ENCODE data around the gene SMIM8.

Gene SMIM8

DNA sequence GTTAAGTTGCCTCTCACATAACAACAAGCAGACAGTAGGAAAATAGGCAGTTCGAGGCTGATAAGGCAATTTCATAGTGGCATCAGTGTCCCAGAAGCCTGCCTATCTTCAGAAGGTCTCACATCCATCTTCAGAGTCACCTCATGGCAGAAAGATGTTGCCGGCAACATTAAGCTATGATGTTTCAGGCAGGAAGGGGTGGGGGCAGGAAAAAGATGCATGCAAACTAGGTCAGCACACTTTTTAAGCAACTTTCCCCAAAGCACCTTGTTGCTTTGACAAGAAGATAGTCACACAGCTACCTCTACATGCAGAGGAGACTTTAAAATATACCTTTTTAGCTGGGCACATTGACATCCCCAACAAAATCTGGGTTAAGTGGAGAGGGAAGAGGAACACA lies 43.2 kb upstream of the SMIM8 start:
- no peak overlapping the region for H3K27ac ChIP-seq (ENCODE audit: poor library complexity, severe bottlenecking)
- no peak for DNase-seq (ENCODE audit: low spot score)
- no peaks in the 10 kb centered on the region for H3K36me3 ChIP-seq (ENCODE audit: low read depth)
- H3K4me3 ChIP-seq (ENCODE audit: severe bottlenecking), result no peak overlapping the region
- H3K27me3 ChIP-seq (ENCODE audit: insufficient read depth, poor library complexity, severe bottlenecking), result no peaks in the 10 kb centered on the region
- H3K4me1 ChIP-seq (ENCODE audit: insufficient read depth, poor library complexity, severe bottlenecking), result no peaks in the 10 kb centered on the region
- no peaks in the 10 kb centered on the region for H3K9me3 ChIP-seq (ENCODE audit: severe bottlenecking)
- ATAC-seq (ENCODE audit: low read depth), result no peak
- TF ChIP-seq, protein P1, sequence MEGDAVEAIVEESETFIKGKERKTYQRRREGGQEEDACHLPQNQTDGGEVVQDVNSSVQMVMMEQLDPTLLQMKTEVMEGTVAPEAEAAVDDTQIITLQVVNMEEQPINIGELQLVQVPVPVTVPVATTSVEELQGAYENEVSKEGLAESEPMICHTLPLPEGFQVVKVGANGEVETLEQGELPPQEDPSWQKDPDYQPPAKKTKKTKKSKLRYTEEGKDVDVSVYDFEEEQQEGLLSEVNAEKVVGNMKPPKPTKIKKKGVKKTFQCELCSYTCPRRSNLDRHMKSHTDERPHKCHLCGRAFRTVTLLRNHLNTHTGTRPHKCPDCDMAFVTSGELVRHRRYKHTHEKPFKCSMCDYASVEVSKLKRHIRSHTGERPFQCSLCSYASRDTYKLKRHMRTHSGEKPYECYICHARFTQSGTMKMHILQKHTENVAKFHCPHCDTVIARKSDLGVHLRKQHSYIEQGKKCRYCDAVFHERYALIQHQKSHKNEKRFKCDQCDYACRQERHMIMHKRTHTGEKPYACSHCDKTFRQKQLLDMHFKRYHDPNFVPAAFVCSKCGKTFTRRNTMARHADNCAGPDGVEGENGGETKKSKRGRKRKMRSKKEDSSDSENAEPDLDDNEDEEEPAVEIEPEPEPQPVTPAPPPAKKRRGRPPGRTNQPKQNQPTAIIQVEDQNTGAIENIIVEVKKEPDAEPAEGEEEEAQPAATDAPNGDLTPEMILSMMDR (IDR thresholded peaks at IDR 0.05; ENCODE audit: poor library complexity, severe bottlenecking), result no peak

DNA sequence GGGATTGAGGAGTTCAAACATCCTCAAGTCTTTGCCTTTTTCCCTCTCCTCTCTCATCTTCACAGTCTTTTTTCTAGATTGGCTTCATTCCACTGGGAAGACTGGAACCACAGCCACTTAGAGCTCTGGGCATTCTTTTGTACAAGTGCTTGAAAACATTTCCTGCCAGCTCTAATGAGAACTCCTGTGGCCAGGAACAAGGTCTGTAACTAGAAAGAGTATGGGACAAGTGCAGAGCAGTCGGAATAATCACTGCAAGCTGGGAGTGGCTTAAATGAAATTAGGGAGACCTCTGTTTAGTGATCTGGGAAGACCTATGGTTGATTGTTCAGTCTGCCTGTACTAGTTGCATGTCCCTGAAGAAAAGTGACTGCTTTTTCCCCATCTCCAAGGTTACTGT lies 41.0 kb upstream of the SMIM8 start:
- no peak for ATAC-seq (ENCODE audit: low read depth)
- no peak for DNase-seq (ENCODE audit: low spot score)
- Histone ChIP-seq H3K4me1 (ENCODE audit: insufficient read depth, poor library complexity, severe bottlenecking) (no peaks in the 10 kb centered on the region), H3K27ac (ENCODE audit: poor library complexity, severe bottlenecking) (no peak overlapping the region), H3K27me3 (ENCODE audit: insufficient read depth, poor library complexity, severe bottlenecking) (no peaks in the 10 kb centered on the region), H3K36me3 (ENCODE audit: low read depth) (no peaks in the 10 kb centered on the region), H3K4me3 (ENCODE audit: severe bottlenecking) (no peak overlapping the region), H3K9me3 (ENCODE audit: severe bottlenecking) (no peaks in the 10 kb centered on the region)
- TF ChIP-seq, protein P1 (IDR thresholded peaks at IDR 0.05; ENCODE audit: poor library complexity, severe bottlenecking), result no peak

DNA sequence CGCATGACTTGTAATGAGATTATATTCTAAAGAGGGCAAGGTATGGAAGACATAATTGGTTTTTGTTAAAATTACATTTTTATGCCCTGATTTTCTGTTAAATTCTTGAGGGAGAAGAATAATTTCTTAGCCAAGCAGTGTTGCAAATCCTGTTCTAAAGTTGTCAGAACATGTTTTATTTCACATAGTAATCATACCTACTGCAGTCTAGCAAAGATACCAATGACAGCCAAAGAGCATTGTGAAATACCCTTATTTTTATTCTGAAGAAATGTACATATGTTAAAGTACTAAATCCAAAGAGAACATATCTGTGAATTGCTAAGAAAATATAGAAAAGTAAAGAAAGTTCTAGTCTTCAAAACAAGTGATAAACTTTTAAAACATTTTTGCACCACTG lies 39.6 kb upstream of the SMIM8 start:
- ATAC-seq (ENCODE audit: low read depth) (no peak), DNase-seq (ENCODE audit: low spot score) (no peak)
- TF ChIP-seq, protein P1 (IDR thresholded peaks at IDR 0.05; ENCODE audit: poor library complexity, severe bottlenecking), result no peak
- Histone ChIP-seq H3K4me1 (ENCODE audit: insufficient read depth, poor library complexity, severe bottlenecking) (no peaks in the 10 kb centered on the region), H3K27me3 (ENCODE audit: insufficient read depth, poor library complexity, severe bottlenecking) (no peaks in the 10 kb centered on the region), H3K36me3 (ENCODE audit: low read depth) (no peaks in the 10 kb centered on the region), H3K9me3 (ENCODE audit: severe bottlenecking) (no peaks in the 10 kb centered on the region), H3K27ac (ENCODE audit: poor library complexity, severe bottlenecking) (no peak overlapping the region), H3K4me3 (ENCODE audit: severe bottlenecking) (no peak overlapping the region)

DNA sequence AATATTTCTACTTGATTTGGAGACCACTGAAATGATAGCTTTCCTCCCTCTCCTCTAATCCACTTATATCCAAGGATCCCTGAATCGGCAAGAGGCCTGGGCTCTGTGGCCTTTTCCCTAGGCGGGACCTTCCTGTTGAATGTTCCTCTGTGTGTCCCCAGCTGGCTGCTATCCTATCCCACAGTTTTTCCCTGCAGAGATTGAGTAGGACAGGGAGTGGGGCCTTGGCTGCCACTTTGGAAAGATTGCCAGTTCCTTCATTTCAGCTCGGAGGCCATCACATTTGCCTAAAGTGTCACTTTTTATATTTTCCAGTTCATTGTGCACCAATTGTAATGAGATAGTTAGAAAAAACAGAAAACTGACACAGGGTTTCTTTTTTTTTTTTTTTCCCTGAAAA lies 38.9 kb upstream of the SMIM8 start:
- no peak overlapping the region for H3K27ac ChIP-seq (ENCODE audit: poor library complexity, severe bottlenecking)
- H3K4me3 ChIP-seq (ENCODE audit: severe bottlenecking), result no peak overlapping the region
- no peaks in the 10 kb centered on the region for H3K9me3 ChIP-seq (ENCODE audit: severe bottlenecking)
- DNase-seq (ENCODE audit: low spot score) (no peak), ATAC-seq (ENCODE audit: low read depth) (no peak)
- H3K36me3 ChIP-seq (ENCODE audit: low read depth), result no peaks in the 10 kb centered on the region
- H3K4me1 ChIP-seq (ENCODE audit: insufficient read depth, poor library complexity, severe bottlenecking), result no peaks in the 10 kb centered on the region
- H3K27me3 ChIP-seq (ENCODE audit: insufficient read depth, poor library complexity, severe bottlenecking), result no peaks in the 10 kb centered on the region
- TF ChIP-seq, protein P1 (IDR thresholded peaks at IDR 0.05; ENCODE audit: poor library complexity, severe bottlenecking), result no peak

DNA sequence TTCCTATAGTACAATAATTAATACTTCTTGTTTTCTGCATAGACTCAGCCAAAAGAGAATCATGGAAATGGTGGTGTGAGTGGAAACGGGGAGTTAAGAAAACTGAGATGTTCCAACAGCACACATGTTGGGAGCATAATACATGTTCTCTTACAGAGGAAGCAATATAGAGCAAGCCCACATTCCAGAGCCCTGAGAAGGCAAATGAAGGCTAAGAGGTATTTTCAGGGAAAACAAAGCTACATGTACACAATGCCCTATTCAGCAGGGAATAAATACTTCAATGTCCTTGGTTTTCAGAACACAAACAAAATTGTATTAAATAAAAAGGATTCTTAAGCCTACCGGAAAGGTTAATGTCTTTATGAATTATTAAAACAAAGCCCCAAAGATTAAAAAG lies 35.1 kb upstream of the SMIM8 start:
- ATAC-seq (ENCODE audit: low read depth) (peak; percentile 66; the same call in 1 of the 3 replicates), DNase-seq (ENCODE audit: low spot score) (no peak)
- Histone ChIP-seq H3K4me1 (ENCODE audit: insufficient read depth, poor library complexity, severe bottlenecking) (no peaks in the 10 kb centered on the region), H3K4me3 (ENCODE audit: severe bottlenecking) (no peak overlapping the region), H3K9me3 (ENCODE audit: severe bottlenecking) (no peaks in the 10 kb centered on the region), H3K27ac (ENCODE audit: poor library complexity, severe bottlenecking) (no peak overlapping the region), H3K27me3 (ENCODE audit: insufficient read depth, poor library complexity, severe bottlenecking) (no peaks in the 10 kb centered on the region), H3K36me3 (ENCODE audit: low read depth) (no peaks in the 10 kb centered on the region)
- TF ChIP-seq, protein P1 (IDR thresholded peaks at IDR 0.05; ENCODE audit: poor library complexity, severe bottlenecking), result no peak
